ENCODE results near the gene BIN2. TPM values are rescaled to one million over a fixed set of nuclear protein-coding genes. Genes with fewer than 3 reads are reported as not detected.

Gene BIN2
- total RNA-seq, 1 donor from 2014 or later: not detected

DNA sequence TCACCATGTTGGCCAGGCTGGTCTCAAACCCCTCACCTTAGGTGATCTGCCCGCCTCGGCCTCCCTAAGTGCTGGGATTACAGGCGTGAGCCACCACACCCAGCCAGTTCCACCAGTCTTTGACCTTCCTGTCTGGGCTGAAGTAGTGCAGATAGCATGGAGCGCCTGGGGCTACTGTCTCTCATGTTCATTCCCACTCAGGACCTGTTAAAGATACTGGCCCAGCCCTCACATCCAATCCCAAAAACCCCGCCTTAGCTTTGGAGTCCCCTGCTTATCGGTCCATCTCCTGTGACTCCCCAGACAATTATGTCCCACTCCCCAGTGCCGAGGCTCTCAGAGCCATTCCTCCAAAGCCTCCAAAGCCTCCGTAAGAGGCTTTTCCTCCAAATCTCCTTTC lies 34.5 kb upstream of the BIN2 start:
- H3K27ac Mint-ChIP-seq (ENCODE audit: unreplicated experiment): no peak overlapping the region
- no peaks in the 10 kb centered on the region for H3K9me3 Mint-ChIP-seq (ENCODE audit: unreplicated experiment)

DNA sequence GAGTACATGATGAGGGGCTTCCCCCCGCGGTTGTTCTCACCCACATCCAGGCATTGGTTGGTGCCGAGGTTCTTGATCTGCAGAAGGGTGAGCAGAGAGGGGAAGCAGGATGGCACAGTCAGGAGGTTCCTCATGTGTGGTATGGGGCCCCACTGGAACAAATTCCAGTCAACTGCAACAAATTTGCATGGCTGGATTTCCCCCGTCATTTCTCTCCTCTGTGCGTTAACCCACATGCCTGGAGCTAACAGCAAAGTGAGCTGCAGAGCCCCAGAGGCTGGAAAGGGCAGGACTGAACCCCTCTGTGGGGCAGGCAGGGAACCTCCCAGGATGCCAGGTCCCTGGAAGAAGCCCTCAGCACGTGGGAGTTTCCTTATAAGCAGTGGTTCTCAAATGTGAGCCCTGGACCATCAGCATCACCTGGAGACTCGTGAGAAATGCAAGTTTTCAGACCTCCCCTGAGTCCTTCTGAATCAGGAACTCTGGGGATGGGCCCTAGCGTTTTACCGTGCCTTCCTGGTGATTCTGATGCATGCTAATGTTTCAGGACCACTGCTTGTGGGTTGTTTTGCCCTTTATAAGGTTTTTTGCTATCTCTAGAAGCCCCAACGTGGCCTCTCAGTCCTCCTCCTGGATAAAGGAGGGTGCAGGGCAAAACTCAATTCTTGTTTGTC lies 33.5 kb upstream of the BIN2 start:
- Mint-ChIP-seq H3K4me3 (ENCODE audit: unreplicated experiment) (no peak overlapping the region), H3K36me3 (ENCODE audit: low read depth, unreplicated experiment) (peaks cover 15% of the 10 kb centered on the region), H3K9me3 (ENCODE audit: unreplicated experiment) (no peaks in the 10 kb centered on the region), H3K27me3 (ENCODE audit: unreplicated experiment) (no peaks in the 10 kb centered on the region), H3K27ac (ENCODE audit: unreplicated experiment) (no peak overlapping the region), H3K4me1 (ENCODE audit: unreplicated experiment) (no peaks in the 10 kb centered on the region)
- TF ChIP-seq, protein P1, sequence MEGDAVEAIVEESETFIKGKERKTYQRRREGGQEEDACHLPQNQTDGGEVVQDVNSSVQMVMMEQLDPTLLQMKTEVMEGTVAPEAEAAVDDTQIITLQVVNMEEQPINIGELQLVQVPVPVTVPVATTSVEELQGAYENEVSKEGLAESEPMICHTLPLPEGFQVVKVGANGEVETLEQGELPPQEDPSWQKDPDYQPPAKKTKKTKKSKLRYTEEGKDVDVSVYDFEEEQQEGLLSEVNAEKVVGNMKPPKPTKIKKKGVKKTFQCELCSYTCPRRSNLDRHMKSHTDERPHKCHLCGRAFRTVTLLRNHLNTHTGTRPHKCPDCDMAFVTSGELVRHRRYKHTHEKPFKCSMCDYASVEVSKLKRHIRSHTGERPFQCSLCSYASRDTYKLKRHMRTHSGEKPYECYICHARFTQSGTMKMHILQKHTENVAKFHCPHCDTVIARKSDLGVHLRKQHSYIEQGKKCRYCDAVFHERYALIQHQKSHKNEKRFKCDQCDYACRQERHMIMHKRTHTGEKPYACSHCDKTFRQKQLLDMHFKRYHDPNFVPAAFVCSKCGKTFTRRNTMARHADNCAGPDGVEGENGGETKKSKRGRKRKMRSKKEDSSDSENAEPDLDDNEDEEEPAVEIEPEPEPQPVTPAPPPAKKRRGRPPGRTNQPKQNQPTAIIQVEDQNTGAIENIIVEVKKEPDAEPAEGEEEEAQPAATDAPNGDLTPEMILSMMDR (IDR thresholded peaks at IDR 0.05; ENCODE audit: unreplicated experiment): no peak
- DNase-seq (ENCODE audit: low spot score): no peak

More for the DNA sequence above, 34.5 kb upstream of the BIN2 start:
- Mint-ChIP-seq H3K27me3 (ENCODE audit: unreplicated experiment) (no peaks in the 10 kb centered on the region), H3K36me3 (ENCODE audit: low read depth, unreplicated experiment) (peaks cover 15% of the 10 kb centered on the region), H3K4me1 (ENCODE audit: unreplicated experiment) (no peaks in the 10 kb centered on the region), H3K4me3 (ENCODE audit: unreplicated experiment) (no peak overlapping the region)
- no peak for DNase-seq (ENCODE audit: low spot score)
- TF ChIP-seq, protein P1 (IDR thresholded peaks at IDR 0.05; ENCODE audit: unreplicated experiment): no peak

DNA sequence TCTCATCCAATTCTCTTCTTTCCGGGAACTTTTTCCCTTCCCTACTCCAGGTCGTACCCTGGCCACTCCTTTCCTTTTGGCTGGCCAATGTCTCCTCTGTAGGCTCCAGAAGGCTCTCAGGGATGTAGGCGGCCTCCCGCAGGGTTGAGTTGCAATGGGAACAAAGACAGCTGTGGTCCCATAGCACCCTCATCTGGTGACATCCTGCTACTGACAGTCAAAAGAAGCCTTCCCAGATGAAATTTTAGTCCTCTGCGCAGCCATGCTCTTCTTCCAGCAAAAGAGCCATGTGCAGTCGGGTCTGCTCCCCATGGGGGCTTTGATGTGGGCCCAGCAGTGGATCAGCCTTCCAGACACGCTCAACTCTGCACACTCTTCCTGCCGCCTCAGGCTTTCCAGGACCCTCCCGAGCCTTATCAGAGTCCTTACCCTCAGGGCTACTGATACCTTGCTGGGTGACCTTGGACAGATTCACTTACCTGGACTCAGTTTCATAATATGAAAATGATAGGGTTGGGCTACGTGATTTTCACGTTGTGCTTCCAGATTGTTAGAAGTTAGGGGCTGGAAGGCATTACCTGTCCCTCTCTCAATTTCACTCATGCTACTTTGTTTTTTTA lies 28.0 kb upstream of the BIN2 start:
- no peak overlapping the region for H3K27ac Mint-ChIP-seq (ENCODE audit: unreplicated experiment)
- H3K4me3 Mint-ChIP-seq (ENCODE audit: unreplicated experiment): no peak overlapping the region
- no peaks in the 10 kb centered on the region for H3K36me3 Mint-ChIP-seq (ENCODE audit: low read depth, unreplicated experiment)
- H3K27me3 Mint-ChIP-seq (ENCODE audit: unreplicated experiment): peaks cover 5% of the 10 kb centered on the region
- H3K9me3 Mint-ChIP-seq (ENCODE audit: unreplicated experiment): no peaks in the 10 kb centered on the region
- TF ChIP-seq, protein P1 (IDR thresholded peaks at IDR 0.05; ENCODE audit: unreplicated experiment): peak; percentile 71
- DNase-seq (ENCODE audit: low spot score): peak; percentile 75
- H3K4me1 Mint-ChIP-seq (ENCODE audit: unreplicated experiment): peaks cover 7% of the 10 kb centered on the region

DNA sequence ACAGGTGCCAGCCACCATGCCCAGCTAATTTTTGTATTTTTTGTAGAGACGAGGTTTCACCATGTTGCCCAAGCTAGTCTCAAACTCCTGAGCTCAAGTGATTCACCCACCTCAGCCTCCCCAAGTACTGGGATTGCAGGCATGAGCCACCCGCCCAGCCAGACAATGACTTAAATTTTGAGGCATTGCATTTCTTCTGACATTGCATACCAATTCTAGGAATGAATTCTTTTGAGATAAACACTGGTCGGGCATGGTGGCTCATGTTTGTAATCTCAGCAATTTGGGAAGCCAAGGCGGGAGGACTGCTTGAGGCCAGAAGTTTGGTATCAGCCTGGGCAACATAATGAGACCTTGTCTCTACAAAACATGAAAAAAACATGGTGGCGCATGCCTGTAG lies 25.1 kb upstream of the BIN2 start:
- H3K9me3 Mint-ChIP-seq (ENCODE audit: unreplicated experiment): no peaks in the 10 kb centered on the region
- TF ChIP-seq, protein P1 (IDR thresholded peaks at IDR 0.05; ENCODE audit: unreplicated experiment): no peak
- H3K36me3 Mint-ChIP-seq (ENCODE audit: low read depth, unreplicated experiment): peaks cover 3% of the 10 kb centered on the region
- DNase-seq (ENCODE audit: low spot score): no peak
- peaks cover 7% of the 10 kb centered on the region for H3K4me1 Mint-ChIP-seq (ENCODE audit: unreplicated experiment)
- no peak overlapping the region for H3K27ac Mint-ChIP-seq (ENCODE audit: unreplicated experiment)
- H3K4me3 Mint-ChIP-seq (ENCODE audit: unreplicated experiment): no peak overlapping the region
- H3K27me3 Mint-ChIP-seq (ENCODE audit: unreplicated experiment): peaks cover 5% of the 10 kb centered on the region

DNA sequence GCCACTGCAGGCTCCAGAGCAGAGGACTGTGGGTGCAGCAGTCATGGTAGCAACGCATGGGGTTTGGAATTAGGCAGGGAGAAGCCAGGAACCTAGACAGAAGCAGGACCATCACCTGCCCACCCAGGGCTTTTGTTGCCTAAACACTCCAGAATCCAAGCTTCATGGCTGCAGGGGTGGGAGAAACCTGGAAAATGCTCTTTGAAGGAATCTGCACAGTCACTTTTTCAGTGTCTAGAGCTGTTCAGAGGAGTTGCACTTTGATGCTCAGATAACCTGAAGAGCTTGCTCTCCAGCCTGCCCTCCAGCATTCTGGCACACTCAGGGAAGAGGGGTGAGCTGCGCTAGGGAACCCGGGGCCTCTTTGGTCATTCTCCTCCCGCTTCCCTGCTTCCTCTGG lies 24.1 kb upstream of the BIN2 start:
- TF ChIP-seq, protein P1 (IDR thresholded peaks at IDR 0.05; ENCODE audit: unreplicated experiment): no peak
- Mint-ChIP-seq H3K27me3 (ENCODE audit: unreplicated experiment) (peaks cover 9% of the 10 kb centered on the region), H3K4me3 (ENCODE audit: unreplicated experiment) (no peak overlapping the region), H3K9me3 (ENCODE audit: unreplicated experiment) (no peaks in the 10 kb centered on the region), H3K36me3 (ENCODE audit: low read depth, unreplicated experiment) (peaks cover 3% of the 10 kb centered on the region), H3K27ac (ENCODE audit: unreplicated experiment) (no peak overlapping the region), H3K4me1 (ENCODE audit: unreplicated experiment) (peaks cover 13% of the 10 kb centered on the region)
- DNase-seq (ENCODE audit: low spot score): no peak
